A673 (cell line): ENCODE results near the gene FAM177B.

Experiments
- CTCF ChIP-seq: fragments of 300-800, 200-600 bp; sonication (generic); conservative IDR thresholded peaks from 2 replicates; pipeline ENCODE4 v1.5.1; 2017; ENCODE audit warnings: low read depth, mild to moderate bottlenecking, antibody characterized with exemption, low read length, moderate library complexity, mixed read lengths
- EZH2 ChIP-seq: fragments of 200-600 bp; sonication (generic); IDR thresholded peaks from 2 replicates; pipeline ENCODE4 v1.6.1; 2017; ENCODE audit warnings: borderline replicate concordance, low read depth, mild to moderate bottlenecking, mixed read lengths, antibody characterized with exemption, low read length; ENCODE audit not compliant: poor library complexity, severe bottlenecking

GRCh38 chr1:222754366-222755139 is 17.6 kb downstream of the FAM177B start:
- TF ChIP-seq CTCF: no peak
- TF ChIP-seq EZH2: no peak
